GM19395 (cell line): ENCODE data around the gene MVB12B.
"Not testable (repeated sequence)": the region's sequence is repeated elsewhere in the genome, so short reads cannot be mapped to it uniquely, and the experiment has no call there.

ENCODE experiments used
- ATAC-seq: cut with Tn5 transposase; IDR thresholded peaks from one replicate; pipeline ENCODE4 v1.9.1; 2021; ENCODE audit warnings: mild to moderate bottlenecking, moderate library complexity; ENCODE audit not compliant: unreplicated experiment

MVB12B gene, protein sequence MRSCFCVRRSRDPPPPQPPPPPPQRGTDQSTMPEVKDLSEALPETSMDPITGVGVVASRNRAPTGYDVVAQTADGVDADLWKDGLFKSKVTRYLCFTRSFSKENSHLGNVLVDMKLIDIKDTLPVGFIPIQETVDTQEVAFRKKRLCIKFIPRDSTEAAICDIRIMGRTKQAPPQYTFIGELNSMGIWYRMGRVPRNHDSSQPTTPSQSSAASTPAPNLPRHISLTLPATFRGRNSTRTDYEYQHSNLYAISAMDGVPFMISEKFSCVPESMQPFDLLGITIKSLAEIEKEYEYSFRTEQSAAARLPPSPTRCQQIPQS

DNA sequence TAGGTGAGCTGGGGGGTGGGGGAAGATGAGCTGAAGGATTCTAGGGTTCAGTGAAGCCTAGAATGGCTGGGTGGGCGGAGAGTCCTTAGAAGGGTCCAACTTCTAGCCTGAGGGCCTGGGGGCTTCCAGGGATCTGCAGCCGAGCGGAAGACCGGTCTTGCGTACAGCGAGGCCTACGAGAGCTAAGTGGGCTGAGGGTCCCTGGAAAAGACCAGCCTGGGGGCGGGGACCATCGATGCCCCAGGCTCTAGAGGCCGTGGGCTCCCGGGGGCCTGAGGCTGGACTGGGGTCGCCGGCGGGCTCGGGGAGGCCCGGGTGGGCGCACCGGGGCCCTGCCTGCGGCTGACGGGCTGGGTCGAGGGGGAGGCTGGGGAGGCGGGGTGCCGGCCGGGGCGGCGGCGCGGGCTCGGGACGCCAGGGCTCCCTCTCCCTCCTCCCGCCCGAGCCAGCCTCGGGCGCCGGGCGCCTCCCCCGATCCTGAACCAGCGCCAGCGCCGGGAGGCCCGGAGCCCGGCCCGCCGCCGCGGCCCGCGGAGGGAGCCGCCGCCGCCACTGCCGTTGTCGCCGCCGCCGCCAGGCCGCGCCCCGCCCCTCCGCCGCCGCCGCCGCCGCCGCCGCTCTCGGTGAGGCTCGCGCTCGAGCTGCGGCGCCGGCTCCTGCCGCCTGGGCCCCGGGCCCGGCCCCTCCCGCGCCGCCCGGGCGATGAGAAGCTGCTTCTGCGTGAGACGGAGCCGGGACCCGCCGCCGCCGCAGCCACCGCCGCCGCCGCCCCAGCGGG lies at the start of gene MVB12B:
Gene MVB12B (plus strand): TSS at position 602 of the 778 bp plus-strand sequence. CDS start 101 bp downstream, at position 703.
- no peak for ATAC-seq

DNA sequence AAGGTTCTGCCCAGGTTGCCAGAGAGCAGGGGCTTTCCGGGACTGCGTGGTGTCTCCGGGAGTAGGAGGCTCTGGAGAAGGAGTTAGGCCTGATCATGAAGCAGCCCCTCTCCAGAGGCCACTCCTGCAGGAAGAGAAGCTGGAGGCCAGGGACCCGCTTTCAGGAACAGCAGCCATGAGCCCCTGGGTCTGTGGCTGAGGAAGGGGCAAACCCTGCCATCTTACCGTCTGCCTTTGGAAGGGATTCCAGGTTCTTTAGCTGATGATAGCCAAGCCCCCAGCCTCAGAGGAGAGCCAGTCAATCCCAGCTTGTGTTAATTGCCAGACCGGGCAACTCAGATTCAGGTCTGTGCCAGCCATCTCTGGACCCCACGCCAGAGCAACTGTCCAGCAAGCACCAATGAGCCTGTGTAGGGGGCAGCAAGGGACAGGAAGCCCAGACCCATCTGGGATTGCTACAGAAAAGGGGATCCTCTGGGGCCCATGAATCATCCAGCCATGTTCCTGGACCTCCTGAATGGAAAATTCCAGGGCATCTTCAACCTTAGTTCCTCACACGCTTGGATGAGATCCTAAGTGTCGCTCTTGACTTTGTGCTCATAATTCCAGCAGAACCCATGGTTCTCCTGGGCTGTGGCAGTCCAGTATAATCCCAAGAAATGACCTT lies 42.7 kb upstream of the MVB12B start:
- ATAC-seq = no peak

DNA sequence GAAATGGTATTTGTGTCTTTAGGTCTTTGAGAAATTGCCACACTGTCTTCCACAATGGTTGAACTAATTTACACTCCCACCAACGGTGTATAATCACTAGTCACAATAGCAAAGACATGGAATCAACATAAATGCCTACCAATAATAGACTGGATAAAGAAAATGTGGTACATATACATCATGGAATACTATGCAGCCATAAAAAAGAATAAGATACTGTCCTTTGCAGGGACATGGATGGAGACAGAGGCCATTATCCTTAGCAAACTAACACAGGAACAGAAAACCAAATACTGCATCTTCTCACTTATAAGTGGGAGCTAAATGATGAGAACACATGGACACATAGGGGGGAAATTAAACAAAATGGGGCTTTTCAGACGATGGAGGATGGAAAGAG lies 41.0 kb upstream of the MVB12B start:
- ATAC-seq = not testable (repeated sequence)

DNA sequence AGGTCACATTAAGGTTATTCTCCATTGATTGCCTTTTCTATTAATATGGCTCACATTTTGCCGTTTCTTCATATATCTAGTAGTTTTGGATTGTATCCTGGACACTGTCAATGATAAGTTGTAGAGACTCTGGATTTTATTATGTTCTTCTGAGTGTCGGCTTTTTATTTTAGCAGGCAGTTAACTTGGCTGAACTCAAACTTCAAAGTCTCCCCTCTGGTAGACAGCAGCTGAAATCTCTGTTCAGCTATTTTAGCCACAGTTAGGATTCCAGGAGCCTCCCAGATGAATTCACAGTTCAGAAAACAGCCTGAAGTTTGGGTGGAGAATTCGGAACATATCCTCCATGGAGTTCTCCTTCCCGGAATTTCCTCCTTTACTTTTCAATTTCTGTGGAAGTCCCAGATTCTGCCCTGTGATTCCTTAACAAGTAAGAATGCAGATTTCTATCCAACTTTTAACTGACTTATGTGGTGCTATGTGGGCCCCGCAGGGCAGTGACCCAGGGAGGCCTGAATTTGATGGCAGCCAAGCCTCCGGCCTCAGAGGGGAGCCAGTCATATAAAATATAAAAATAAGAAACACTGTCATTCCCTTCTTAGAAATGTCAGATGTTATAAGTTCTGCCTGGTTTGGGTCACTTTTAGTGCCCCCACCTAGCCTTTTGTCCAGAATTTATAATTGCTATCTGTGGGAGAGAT lies 39.3 kb upstream of the MVB12B start:
- no peak for ATAC-seq

DNA sequence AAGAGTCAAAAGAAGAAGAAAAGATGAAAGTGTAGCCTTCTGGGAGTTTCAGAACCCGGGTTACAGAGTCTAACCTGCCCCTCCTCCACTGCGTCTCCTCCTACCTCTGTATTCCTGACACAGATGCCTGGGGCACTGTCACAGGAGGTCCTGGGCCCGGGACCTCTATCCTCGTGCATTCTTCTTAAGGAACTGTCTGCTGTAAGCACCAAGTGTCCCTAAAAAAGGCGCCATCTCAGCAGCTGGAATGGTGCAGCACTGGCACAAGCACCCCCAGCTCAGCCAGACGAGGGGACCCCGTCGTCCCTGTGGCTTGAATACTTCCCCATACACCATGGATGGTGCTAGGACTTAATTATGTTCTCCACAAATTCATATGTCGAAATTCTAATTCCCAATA lies 35.8 kb upstream of the MVB12B start:
- ATAC-seq = no peak

DNA sequence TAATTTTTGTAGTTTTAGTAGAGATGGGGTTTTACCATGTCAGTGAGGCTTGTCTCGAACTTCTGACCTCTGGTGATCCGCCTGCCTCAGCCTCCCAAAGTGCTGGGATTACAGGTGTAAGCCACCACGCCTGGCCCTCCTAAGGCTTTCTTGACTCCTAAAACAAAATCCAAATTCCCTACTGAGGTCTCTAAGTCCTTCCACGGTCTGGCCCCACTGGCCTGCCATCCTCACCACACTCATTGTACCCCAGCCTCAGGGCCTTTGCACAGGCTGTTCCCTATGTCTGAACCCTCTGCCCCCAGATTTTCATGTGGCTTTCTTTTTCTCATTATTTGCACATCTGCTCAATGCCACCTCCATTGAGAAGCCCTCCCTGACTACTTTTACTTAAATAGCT lies 34.7 kb upstream of the MVB12B start:
- ATAC-seq = no peak

DNA sequence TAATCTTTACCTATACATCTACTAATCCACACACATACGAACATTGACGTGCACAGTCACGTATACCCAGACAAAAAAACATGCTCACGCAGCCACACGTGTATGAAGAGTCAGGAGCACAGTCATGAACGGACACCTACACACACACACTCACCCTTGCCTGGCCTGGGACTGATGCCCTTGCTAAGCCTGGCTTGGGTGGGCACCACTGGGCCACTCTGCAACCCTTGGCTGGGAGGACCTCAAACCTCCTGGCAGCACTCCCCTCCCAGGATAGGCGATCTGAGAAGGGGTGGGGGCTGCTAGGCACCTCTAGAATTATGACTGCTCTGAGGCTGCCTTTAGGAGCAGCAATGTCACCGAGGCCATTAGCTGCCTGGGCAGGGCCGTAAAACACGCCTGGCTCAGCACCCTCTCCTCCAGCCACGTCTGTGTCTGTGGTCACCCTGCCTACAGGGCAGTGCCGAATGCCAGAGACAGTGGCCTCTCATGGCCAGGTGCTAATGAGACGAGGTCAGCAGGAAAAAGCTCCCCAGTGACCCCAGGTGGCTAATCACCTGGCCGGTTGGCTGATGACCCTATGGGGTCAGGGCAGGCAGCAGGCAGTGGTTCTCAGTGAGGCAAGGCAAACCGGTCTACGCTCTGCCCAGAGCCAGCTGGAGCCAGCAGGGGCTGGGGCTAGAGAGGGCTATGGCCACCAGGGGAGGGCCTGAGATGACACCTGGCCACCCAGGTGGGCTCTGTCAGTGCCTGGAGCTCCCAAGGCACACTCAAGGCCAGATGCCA lies 33.7 kb upstream of the MVB12B start:
- ATAC-seq = no peak

DNA sequence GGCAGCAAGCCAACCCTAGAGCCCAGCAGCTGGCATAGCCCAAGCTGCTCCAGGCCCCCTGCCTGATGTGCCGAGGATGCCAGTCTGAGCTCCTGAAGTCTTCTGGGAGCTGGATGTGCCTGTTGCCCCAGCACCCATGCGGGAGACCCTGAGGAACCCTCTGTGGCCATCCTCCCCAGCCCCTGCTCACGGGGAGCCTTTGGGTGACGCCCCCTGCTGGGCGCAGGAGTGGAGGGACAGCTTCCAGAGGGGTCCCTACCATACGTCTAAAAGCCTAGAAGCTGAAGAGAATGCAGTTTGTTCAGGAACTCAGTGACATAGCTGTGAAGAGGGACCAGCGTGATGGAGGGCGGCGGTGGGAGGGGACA lies 33.1 kb upstream of the MVB12B start:
- ATAC-seq = no peak

DNA sequence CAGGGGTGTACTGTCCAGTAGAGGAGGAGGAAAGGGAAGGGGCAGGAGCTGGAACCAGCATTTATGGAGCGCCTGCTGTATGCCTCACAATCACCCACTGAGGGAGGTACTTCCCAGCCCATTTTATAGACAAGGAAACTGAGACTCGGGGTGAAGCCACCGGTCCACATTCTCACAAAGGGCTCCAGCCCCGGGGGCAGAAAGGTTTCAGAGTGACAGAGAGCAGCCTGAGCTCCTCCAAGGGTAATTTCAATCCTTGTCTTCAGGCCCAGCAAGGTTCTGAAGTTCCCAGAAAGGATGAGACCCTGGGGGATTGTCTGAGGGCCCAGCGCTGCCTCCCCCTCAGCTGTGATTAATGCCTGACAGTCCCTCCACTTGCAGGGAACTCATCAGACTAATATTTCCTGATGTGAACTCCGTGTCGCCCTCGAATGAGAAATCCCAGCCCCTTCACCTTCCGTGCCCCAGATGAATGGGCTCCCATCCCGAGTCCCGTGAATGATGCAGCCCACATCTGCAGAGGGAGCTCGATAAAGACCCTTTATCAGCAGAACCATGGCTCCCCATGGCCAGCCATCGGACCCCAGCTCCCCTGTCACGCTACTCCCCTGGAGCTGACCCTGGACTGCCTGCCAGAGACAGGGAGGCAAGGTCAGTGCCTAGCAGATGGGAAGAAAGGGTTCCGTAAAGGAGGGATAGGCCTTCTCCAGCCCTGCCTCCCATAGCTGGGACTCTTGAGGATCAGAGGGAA lies 32.1 kb upstream of the MVB12B start:
- ATAC-seq = no peak

DNA sequence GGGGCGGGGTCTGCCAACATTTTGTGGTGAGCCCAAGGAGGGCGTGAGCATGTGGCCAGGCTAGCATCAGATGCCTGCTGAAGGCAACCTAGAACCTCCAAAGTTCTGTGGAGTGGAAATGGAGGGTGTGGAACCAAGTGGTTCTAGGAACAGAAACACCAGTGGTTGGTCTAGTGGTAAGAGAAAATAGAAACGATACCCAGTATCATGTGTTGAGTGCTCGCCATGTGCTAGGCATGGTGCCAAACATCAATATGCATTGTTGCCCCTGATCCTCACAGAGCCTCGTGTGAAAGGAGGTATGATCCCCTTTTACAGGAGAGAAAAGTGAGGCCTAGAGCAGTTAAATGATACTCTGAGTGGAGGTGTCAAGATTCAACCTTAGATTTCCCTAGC lies 31.5 kb upstream of the MVB12B start:
- no peak for ATAC-seq

DNA sequence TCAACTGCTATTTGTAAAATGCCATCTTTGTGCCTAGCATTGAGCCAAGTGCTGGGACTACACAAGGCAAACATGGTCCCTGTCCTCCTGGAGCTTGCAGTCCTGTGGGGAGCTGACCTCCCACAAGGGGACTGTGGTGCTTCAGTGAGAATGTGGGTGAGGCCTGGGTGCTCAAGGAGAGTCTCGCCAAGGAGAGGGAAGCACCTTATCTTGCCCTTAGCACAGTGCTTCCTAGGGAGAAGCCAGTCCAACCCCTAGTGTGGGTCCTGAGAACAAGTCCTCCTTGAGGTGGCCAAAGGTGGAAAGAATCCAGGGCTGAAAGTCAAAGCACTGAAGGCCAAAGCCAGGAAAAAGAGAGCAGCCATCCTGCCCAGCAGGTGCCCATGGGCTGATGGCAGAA lies 31.1 kb upstream of the MVB12B start:
- ATAC-seq = no peak

DNA sequence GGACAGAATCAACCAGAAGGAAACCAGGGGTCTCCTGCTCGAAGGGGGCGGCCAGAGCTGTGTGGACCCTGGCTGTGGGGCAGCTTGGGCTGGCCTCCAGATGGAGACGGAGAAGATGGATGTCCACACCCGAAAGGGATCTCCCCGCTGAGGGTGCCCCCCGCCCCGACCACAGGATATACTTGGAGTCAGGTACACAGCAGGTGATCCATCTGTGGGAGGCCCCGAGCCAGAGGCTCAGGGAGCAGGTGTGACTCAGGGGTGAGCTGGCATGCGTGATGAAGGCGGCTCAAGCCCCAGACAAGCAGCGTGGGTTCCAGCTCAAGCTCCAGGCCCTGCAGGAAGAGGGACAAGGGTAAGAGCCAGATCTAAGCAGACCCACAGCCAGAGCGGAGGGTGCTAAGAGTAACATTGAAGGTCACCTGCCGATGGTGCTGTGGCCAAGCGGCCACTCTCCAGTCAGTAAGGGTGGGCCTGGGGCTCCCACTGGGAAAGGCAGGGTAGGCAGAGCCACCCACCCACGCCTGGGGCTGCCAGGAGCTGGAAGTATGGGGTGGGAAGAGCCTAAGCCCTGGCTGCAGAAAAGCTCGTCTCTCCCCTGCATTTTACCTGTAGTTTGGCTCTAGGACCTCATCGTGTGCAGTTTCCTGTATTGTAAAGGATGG lies 30.6 kb upstream of the MVB12B start:
- no peak for ATAC-seq

DNA sequence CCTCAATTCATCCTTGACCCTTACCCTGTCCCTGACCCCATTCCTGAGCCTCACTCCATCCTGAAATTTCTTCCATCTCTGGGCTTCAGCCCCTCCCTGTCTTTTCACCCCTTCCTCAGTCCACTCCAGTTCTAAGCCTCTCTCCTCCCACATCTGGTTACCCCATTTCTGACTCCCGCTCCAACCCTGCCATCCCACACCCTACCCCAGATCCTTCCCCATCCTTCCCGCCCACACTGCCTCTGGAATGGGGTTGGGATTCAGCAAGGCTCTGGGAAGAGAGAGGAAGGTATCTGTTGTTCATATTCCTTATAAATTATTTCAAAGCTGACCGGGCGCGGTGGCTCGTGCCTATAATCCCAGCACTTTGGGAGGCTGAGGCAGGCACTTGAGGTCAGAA lies 29.9 kb upstream of the MVB12B start:
- ATAC-seq = no peak

DNA sequence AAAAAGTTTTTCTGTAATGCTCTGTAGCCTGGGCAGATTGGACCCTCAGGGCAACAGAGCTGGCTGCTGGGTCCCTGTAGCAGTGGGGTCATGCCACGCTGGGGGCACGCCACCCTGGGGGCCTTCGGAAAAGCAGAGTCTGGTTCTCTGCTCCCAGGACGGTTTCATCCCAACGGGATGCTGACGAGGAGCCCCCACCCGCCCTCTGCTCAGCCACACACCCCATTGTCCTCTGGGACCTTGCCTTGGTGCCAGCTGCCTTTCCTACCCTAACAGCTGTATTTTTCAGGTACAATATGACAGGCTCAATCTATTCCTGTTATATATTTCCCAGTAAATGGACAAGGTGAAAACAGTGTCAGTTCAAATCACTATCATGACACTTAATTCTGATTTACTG lies 29.0 kb upstream of the MVB12B start:
- no peak for ATAC-seq

DNA sequence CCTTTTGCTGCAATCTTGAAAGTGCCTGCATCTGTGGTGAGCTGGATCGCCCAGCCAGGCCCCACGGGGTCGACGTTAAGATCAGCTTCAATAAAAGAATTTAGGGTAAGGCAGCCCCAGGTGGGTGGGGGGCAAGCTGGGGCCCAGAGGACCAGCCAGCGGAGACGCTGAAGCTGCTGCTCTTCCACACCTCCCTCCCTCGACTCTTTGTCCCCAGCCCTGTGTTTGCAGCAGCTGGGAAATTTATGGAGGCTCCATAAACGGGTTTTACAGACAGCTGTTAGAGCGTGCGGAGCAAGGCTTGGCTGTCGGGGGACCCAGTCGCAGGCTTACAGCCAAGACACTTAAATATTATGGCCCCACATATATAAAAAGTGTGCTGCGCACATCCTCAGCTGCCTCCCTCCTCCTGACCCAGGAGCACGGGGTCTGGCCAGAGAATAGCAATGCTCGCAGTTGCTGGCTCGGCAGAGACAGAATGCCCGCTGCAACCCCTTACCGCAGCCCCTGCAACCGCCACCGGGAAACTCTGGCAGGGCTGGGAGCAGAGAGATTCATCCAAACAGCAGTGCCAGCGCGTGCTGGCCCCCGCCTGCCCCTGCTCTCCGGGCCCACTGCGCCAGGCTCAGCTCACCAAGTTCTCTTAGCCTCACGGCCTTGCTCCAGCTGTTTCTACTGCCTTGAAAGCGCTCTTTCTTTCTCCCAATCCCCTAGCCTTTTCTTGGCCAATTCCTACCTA lies 28.4 kb upstream of the MVB12B start:
- no peak for ATAC-seq

DNA sequence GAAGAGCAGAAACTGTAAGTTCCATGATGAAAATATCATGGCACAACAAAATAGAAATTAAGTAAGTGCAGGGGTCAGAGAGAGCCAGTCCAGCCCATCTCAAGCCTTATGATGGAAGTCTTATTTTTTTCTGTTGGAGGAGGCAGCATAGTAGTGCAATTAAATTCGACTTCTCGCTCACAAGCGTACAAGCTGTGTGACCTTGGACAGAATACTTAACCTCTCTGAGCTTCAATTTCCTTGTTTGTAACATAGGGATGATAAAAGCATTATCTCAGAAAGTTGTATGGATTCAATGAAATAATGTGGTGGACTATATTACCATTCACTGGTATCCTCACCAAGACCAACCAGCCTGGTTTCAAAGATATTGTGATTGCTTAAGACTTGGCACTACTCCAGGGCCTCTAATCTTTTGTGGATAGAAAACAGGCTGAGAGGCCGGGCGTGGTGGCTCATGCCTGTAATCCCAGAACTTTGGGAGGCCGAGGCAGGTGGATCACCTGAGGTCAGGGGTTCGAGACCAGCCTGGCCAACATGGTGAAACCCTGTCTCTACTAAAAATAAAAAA lies 26.8 kb upstream of the MVB12B start:
- no peak for ATAC-seq

DNA sequence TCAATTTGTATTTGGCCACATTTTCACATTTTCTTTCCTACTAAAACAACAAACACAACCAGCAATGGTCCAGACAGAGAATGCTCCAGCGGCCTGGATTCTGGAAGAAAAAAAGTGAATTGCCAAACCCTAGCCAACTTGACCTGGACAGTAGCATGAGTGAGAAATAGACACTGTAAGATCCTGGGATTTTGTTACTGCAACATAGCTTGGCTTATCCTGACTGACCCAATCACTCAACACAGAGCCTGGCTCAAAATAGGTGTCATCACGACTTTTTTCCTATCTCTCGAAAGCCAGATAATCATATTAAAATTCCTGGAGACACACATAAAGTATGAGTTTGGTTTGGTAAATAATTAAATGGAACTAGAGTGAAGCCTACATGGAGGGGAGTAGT lies 25.4 kb upstream of the MVB12B start:
- no peak for ATAC-seq

DNA sequence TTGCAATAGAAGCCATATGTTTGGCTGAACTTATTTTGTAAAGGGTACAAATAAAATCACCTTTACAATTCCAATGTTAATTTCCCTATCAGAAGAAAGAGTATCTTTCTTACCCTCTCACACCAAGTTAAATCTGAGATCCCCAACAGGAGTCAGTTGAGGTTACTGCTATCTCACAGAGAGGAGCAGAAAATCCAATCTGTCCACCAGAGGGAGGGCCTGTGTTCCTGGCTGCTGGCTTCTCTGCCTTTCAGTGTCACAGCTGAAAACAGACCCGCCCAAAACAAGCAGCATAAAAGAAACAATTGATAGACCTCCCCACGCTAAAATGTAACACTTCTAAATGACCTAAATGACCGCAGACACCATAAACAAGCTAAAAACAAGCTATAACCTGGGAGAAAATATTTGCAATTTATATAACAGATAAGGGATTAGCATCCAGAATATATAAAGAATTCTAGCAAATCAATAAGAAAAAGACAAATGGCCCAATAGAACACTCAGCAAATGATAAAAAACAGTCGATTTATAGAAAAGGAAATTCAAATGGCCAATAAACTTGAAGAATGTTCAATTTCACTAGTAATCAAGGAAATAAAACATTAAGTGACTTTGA lies 24.5 kb upstream of the MVB12B start:
- ATAC-seq = no peak
